HG03108 (cell line): ENCODE measurements around the gene FAM3A.

Experiments used
- ATAC-seq: cut with Tn5 transposase; IDR thresholded peaks from one replicate; pipeline ENCODE4 v1.9.1; 2021; ENCODE audit warnings: moderate library complexity; ENCODE audit not compliant: unreplicated experiment

The FAM3A gene

DNA sequence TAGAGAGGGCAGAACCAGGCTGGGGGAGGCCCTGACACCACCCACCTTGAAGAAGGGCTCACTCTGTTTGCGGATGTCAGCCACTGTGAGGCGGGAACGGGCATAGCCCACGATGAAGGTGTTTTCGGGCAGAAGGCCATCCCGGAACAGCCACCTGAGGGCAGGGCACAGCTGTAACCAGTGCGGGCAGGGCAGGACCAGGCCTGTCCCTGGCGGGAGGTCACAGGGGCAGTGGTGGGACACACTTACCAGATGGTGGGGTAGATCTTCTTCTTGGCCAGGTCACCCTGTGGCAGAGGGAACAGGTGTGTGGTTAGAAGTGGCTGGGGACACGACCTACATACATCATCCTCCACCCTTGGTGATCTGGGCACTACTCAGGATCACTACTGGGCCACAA, 19.9 kb upstream of the FAM3A start:
- no peak for ATAC-seq

- peak; percentile 91 for ATAC-seq
These were observed 18.7 kb upstream of the FAM3A start for GRCh38 chrX:154534526-154535322.

GRCh38 chrX:154532690-154533089, 16.7 kb upstream of the FAM3A start:
- ATAC-seq, result no peak

DNA sequence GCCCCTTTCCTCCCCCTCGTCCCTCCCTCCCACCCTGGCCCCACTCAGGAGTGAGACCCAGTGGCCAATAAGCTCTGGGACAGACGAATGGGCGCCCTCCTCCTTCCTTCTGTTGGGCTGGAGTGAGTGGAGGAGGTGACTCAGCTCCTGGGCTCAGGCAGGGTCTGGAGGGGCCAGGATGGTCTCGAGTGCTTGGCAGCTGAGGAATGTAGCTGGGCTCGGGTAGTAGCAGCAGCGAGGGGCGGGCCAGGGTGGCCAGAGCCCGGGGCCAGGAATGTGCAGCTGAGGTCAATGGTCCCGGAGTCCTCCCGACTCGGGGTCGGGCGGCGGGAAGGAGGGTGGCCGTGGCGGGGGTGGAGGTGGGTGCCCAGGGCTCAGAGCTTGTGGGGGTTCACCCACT, 15.6 kb upstream of the FAM3A start:
- ATAC-seq, result no peak

DNA sequence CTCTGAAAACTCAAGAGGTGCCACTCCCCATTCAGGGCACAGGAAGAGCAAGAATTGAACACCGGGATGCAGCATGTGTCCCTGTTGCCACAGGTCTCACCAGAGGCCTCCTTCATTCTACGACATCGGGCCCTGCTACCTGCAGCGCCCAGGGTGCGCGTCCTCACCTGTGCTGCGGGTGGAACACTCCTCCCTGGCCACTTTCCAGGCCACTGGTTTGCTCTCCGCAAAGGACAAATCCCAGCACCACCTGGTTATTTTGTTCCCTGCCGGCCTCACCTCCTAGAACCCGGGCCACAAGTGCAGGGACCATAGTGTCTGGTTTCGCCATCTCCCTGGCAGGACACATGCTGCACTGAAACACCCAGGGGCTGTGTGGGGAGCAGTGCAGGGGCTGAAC, 14.3 kb upstream of the FAM3A start:
- no peak for ATAC-seq

DNA sequence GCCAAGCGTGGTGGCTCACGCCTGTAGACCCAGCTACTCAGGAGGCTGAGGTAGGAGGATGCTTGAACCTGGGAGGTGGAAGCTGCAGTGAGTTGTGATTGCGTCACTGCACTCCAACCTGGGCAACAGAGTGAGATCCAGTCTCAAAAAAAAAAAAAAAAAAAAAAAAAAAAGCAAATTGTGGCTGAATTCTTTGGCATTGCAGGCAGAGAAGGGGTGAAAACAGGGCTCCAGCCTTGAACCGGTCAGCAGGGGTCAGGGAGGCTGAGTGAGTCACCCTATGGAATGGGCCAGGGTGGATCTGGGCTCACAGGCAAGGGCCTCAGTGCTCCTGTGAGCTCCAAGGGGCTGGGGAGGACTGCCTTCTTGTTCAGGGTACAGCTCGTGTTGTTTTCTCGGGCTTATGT, 13.2 kb upstream of the FAM3A start:
- no peak for ATAC-seq

GRCh38 chrX:154526901-154527675, 11.1 kb upstream of the FAM3A start:
- ATAC-seq, result peak; percentile 85

GRCh38 chrX:154525606-154526490, 9.8 kb upstream of the FAM3A start:
- ATAC-seq, result no peak

DNA sequence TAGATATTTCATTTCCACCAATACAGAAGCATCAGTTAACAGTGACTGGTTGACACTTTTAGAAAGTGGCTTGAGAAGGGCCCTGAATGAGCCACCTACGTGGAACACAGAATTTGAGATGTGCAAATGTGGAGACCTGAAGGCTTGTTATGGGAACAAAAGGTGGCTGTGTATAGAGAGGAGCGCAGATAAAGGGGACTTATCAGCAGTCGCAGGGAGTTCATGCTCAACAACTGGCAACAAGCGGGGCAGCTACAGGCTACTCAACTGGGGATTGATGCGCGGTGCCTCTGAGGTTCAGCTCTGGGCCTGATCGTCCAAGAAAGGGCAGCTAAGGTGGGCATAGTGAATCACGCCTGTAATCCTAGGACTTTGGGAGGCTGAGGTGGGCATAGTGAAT, 3.4 kb upstream of the FAM3A start:
- ATAC-seq, result no peak

DNA sequence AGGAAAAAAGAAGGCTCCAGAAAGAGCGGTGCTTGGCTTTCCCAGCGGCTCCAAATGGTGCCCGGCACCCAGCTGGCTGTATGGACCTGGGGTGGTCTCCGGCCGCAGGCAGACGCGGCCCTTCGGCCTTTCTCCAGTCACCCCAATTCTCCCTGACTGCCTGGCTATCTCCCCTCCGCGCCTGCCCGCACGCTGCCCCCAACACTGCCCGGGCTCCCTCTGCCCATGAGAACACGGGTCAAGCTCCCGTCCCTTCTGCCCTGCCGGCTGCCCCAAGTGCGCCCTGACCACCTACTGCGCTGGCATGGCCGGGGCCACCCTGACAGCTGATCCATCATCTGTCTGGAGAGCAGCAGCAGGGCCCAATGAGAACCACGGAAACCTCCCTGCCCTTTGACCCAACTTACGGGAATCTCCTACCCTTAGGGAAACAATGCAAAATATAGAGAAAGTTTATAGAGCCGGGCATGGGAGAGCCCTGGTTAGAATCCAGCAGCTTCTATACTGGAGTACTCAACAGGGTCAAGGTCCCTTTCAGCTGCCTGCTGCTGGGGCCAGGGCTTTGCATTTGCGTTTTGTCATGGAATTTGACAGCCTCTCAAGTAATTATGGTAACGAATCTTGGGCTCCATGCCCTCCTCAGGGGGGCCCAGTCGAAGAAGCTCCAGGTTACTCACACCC, 1.2 kb upstream of the FAM3A start:
- ATAC-seq, result no peak

DNA sequence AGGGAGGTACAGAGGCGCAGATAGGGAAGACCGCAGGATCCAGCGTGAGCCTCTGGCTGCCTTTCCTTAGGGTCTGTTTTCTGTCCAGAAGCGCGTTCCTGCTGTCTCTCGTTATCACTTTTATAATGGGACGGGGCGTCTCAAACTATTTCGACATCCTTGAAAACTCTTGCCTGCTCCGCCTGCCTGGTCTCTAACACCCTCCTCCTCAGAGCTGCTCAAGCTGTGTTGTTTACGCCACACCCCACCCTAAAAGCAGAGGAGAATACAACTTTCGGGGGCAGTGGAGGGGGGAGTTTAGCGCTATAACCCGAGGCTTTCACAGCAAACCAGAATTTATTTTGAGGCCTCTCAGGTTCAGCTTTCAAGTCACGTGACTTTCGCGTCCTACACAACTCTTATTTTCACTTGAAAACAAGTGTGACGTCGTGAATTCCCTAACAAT, 646 bp upstream of the FAM3A start:
- ATAC-seq, result no peak

DNA sequence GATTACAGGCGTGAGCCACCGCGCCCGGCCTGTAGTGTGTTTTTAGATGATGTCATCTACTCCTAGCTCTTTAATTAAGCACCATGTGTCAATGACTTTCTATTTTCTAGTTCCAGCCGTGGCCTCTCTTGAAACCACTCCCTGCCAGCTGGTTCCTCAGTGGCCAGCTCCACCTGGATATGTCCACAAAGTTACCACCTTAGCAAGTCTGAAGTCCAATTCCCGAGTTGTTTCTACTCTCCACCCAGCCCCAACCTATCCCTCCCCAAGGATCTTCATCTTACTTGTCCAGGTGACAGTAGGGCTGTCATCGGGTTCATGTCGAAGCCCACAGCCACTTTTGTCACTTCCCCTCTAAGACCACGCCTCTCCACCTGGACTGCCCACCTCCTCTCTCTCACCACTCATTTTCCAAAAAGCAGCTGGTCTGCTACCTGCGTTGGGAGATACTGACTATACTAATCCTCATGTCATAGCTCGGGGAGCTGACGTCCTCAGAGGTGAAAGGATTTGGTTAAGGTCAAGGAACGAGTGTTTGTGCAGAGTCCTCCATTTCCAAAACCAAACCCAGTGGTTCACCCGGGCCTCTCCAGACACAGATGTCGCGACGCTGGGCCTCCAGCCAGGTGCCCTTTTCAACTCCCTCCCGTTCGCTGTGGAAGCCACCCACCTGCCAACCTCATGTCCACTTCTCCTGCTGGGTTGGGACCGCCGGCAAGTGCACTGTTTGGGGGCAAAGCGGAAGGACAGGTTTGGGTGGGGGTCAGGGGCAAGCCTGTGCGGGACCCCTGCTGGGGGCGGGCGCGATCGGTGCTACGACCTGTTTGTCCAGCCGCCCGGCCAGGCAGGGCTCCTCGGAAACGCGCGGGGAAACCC, 704 bp downstream of the FAM3A start:
- ATAC-seq, result no peak

- ATAC-seq, result no peak
These were observed 2.3 kb downstream of the FAM3A start for GRCh38 chrX:154513716-154514115.

GRCh38 chrX:154512879-154513553, 3.0 kb downstream of the FAM3A start:
- no peak for ATAC-seq

GRCh38 chrX:154511761-154512160, 4.3 kb downstream of the FAM3A start:
- no peak for ATAC-seq

GRCh38 chrX:154509455-154509854, 6.6 kb downstream of the FAM3A start:
- ATAC-seq, result no peak

DNA sequence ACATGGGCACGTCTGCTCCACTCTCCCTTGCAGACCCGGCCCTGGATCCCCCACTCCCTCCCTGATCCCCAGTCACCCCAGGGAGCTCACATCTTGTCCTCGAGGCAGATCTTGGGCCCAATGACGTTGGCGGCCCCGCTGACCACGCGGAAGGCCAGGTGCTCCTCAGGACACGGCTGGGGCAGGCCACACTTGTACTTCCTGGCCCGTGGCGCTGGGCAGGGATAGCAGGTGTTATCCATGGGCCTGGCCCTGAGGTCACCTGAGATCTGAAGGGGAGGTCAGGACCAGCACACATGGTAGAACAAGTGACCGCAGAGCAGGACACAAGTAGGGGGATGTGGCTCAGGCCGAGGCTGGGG, 7.7 kb downstream of the FAM3A start:
- ATAC-seq, result no peak

DNA sequence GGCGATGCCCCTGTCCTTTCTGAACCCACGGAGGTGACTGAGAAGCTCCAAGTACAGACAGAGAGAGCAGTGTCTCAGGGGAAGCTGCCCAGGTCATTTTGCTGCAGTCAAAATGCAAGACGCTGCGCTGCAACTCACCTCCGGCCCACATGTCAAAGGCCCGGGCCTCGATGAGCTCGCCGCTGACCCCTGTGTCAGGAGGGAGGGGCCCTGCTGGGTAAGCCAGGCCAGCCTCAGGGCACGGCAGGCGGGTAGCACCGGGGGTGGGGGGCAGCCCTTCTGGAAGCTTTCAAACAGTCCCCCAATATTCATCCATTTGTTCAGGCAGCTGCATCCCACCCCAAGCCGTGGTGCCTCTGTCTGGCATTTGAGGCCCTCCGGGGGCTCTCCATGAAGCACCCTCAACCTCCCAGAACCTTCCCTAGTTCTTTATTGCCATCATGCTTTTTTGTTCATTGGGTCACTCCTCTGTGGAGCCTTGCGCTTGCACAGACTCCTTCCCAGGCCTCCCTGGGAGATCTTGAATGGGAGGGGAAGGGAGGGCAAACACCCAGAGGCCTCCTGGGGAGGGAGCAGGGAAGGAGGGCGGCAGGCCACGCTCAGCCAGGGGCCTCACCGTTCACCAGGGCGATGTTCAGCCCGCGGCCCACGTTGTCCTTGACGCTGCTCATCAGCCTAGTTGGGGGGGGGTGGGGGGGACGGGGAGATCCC, 8.2 kb downstream of the FAM3A start:
- no peak for ATAC-seq
